ENCODE measurements around the gene SLC4A4. TPM values are rescaled to one million over a fixed set of nuclear protein-coding genes. Genes with fewer than 3 reads are reported as not detected.

The SLC4A4 gene
- total and polyA plus RNA-seq, 2 of the 8 experiments (the other 6 are each of a cell fraction or from before 2014, with no cell fraction given), result 0.67 to 2.8 TPM

DNA sequence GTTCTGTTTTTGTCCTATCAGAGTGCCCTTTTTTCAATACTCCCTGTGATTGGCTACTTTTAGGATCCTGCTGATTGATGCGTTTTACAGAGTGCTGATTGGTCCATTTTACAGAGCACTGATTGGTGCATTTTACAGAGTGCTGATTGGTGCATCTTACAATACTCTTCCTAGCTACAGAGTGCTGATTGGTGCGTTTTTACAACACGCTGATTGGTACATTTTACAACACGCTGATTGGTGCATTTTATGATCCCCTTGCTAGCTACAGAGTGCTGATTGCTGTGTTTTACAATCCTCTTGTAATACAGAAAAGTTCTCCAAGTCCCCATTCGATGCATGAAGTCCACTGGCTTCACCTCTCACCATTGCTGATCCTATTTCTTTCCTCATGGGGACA lies 268.3 kb downstream of the SLC4A4 start:
- TF ChIP-seq KDM1A (IDR thresholded peaks at IDR 0.05; ENCODE audit: borderline replicate concordance, low read length) (no peak), GABPA (IDR thresholded peaks at IDR 0.05; ENCODE audit: borderline replicate concordance, insufficient read depth, low read length) (no peak), ASH2L (IDR thresholded peaks at IDR 0.05; ENCODE audit: low read length) (no peak), KDM5A (IDR thresholded peaks at IDR 0.05; ENCODE audit: low read length) (no peak), RFX5 (IDR thresholded peaks at IDR 0.05; ENCODE audit: borderline replicate concordance, low read depth, low read length) (no peak)
- H3K4me3 ChIP-seq (ENCODE audit: extremely low read depth in 1 of 4, insufficient read depth in 2 of 4, low read depth in 3 of 4, low read length in 4 of 4), result no peak overlapping the region
- H3K18ac ChIP-seq (ENCODE audit: extremely low read depth, low read length), result no peak overlapping the region
- H3K27me3 ChIP-seq (replicated peaks in 1 of 4; ENCODE audit: control insufficient read depth in 3 of 4, extremely low read depth in 1 of 4, insufficient read depth in 3 of 4, low read length in 3 of 4), result no peaks in the 10 kb centered on the region
- no peaks in the 10 kb centered on the region for H3K36me3 ChIP-seq (ENCODE audit: control insufficient read depth in 2 of 4, insufficient read depth in 4 of 4, low read length in 3 of 4)
- no peak overlapping the region for H3K4me2 ChIP-seq (ENCODE audit: insufficient read depth in 1 of 2, low read depth in 2 of 2, low read length in 2 of 2)
- H3K79me1 ChIP-seq (ENCODE audit: low read depth, low read length), result no peaks in the 10 kb centered on the region
- H3K23ac ChIP-seq (ENCODE audit: insufficient read length), result no peak overlapping the region
- 93% methylated on average over 5 of the region's 5 CpGs; no CpG with 5 or more reads in 1 of the 2 experiments for WGBS, 2 experiments (ENCODE audit: extremely low coverage in 1 of 2, insufficient coverage in 1 of 2, insufficient read length in 1 of 2, insufficient replicate concordance in 2 of 2, low coverage in 1 of 2, low lambda C conversion rate in 2 of 2, missing lambda C conversion rate in 1 of 2)
- POLR2A ChIA-PET (ENCODE audit: partially characterized antibody), result no interaction called here
- H3K4me1 ChIP-seq (replicated peaks in 1 of 4; ENCODE audit: control insufficient read depth in 3 of 4, insufficient read depth in 4 of 4, low read length in 3 of 4), result no peaks in the 10 kb centered on the region
- no peak overlapping the region for H2BK15ac ChIP-seq (ENCODE audit: low read length)
- H3K4ac ChIP-seq (replicated peaks; ENCODE audit: insufficient read length, low read depth, low read length), result no peak overlapping the region
- no peak overlapping the region for H3K9ac ChIP-seq (replicated peaks in 1 of 4; ENCODE audit: extremely low read depth in 1 of 4, low read depth in 3 of 4, low read length in 3 of 4)
- H2AK5ac ChIP-seq (ENCODE audit: low read depth, low read length), result no peak overlapping the region
- no peak for FAIRE-seq
- CTCF ChIA-PET (ENCODE audit: partially characterized antibody), result no interaction called here
- H3K56ac ChIP-seq (replicated peaks; ENCODE audit: insufficient read length, low read depth, low read length), result no peak overlapping the region
- H3K79me2 ChIP-seq (ENCODE audit: control insufficient read depth in 1 of 2, insufficient read depth in 2 of 2, low read length in 2 of 2), result no peaks in the 10 kb centered on the region
- H2BK20ac ChIP-seq (ENCODE audit: low read length), result no peak overlapping the region
- no peak overlapping the region for H3K27ac ChIP-seq (ENCODE audit: low read depth, low read length)
- H3K14ac ChIP-seq (ENCODE audit: insufficient read length), result no peak overlapping the region
- H4K20me1 ChIP-seq (replicated peaks in 1 of 2; ENCODE audit: control insufficient read depth in 1 of 2, insufficient read depth in 2 of 2, low read length in 2 of 2), result no peaks in the 10 kb centered on the region
- H4K5ac ChIP-seq (ENCODE audit: insufficient read length, low read depth, low read length), result no peak overlapping the region
- no peak for DNase-seq (ENCODE audit: low read depth in 1 of 2, low spot score in 2 of 2)
- peaks cover 0 to 7% of the 10 kb centered on the region in 2 experiments; a peak in 2 of 4 replicates for H3K9me3 ChIP-seq (ENCODE audit: insufficient read depth in 2 of 2, low read depth in 1 of 2, low read length in 1 of 2)
- no peak overlapping the region for H2BK120ac ChIP-seq (replicated peaks; ENCODE audit: low read depth, low read length)
- H4K91ac ChIP-seq (replicated peaks; ENCODE audit: insufficient read length, low read length), result no peak overlapping the region
- no peaks in the 10 kb centered on the region for H3K23me2 ChIP-seq (ENCODE audit: low read depth, low read length)
- no peak overlapping the region for H4K8ac ChIP-seq (ENCODE audit: extremely low read depth, insufficient read depth, low read length)
- no peak overlapping the region for H2BK5ac ChIP-seq (ENCODE audit: low read depth, low read length)
- no peak overlapping the region for H2BK12ac ChIP-seq (ENCODE audit: low read depth, low read length)
- H2AFZ ChIP-seq (ENCODE audit: low read length), result no peak overlapping the region

All from H1 (cell line).